Coronary artery (tissue), 2 donors: Measurements from ENCODE around the gene CWC27.
"Not testable (repeated sequence)": the region's sequence is repeated elsewhere in the genome, so short reads cannot be mapped to it uniquely, and the experiment has no call there.

Experiments used
- DNase-seq: peaks from one replicate; pipeline ENCODE4 v3.0.0-alpha.2; 2017; ENCODE audit warnings: low spot score
- H3K27ac ChIP-seq, 2 donors: fragments of 200-600 bp; sonication (generic); one replicate each; pipeline ENCODE4 v1.5.1; 2016 to 2019
- H3K4me3 ChIP-seq: fragments of 200-600 bp; sonication (generic); 2 replicates; pipeline ENCODE4 v1.5.1; 2016; ENCODE audit warnings: mild to moderate bottlenecking, moderate library complexity
- TF ChIP-seq, protein P1 (sequence below): fragments of 200-600 bp; sonication (generic); IDR thresholded peaks from one replicate; pipeline ENCODE4 v1.5.1; 2019; ENCODE audit warnings: antibody characterized with exemption

The CWC27 gene

DNA sequence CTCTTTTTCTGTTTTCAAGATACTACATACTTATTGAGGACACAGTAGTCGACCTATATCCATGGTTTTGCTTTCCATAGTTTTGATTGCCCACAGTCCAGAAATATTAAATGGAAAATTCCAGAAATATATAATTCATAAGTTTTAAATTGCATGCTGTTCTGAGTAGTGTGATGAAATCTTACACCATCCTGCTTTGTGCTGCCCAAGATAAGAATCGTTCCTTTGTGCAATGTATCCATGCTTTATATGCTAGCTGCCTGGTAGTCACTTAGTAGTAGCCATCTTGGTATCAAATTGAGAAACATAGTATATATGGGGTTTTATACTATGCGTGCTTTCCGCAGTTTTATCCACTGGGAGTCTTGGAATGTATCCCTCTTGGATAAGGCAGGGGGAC, 59.0 kb downstream of the CWC27 start:
- Histone ChIP-seq H3K27ac (no peak overlapping the region), H3K4me3 (no peak overlapping the region)
- TF ChIP-seq, protein P1, sequence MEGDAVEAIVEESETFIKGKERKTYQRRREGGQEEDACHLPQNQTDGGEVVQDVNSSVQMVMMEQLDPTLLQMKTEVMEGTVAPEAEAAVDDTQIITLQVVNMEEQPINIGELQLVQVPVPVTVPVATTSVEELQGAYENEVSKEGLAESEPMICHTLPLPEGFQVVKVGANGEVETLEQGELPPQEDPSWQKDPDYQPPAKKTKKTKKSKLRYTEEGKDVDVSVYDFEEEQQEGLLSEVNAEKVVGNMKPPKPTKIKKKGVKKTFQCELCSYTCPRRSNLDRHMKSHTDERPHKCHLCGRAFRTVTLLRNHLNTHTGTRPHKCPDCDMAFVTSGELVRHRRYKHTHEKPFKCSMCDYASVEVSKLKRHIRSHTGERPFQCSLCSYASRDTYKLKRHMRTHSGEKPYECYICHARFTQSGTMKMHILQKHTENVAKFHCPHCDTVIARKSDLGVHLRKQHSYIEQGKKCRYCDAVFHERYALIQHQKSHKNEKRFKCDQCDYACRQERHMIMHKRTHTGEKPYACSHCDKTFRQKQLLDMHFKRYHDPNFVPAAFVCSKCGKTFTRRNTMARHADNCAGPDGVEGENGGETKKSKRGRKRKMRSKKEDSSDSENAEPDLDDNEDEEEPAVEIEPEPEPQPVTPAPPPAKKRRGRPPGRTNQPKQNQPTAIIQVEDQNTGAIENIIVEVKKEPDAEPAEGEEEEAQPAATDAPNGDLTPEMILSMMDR: no peak
- no peak for DNase-seq

DNA sequence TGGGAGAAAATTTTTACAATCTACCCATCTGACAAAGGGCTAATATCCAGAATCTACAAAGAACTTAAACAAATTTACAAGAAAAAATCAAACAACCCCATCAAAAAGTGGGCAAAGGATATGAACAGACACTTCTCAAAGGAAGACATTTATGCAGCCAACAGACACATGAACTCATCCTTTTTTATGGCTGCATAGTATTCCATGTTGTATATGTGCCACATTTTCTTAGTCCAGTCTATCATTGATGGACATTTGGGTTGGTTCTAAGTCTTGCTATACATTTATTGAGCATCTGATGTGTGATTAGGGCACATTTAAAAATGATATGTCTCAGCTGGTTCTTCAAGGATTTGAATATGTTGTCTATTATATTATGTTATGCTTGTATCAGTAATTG, 61.9 kb downstream of the CWC27 start:
- not testable (repeated sequence) for H3K27ac ChIP-seq, DNase-seq

DNA sequence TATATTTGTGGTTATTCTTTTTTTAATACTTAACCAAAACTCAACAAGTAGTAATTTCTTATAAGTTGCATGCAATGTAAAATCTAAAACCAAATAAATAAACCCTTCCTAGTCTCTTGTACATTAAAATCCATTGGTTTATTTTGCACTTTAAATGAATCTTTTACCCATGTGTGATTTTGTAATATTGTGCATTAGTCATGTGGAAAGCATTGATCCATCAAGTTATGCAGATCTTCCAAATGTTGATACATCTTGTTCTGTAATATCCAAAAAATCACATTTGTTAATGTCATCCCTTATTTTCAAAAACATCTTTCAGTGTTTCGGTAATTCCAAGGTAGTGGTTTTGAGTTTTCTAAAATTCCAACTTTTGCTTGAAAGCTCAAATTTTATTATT, 63.3 kb downstream of the CWC27 start:
- Histone ChIP-seq H3K4me3 (no peak overlapping the region), H3K27ac (no peak overlapping the region)
- DNase-seq: no peak
- TF ChIP-seq, protein P1: no peak

More for the DNA sequence above, 61.9 kb downstream of the CWC27 start:
- H3K4me3 ChIP-seq: not testable (repeated sequence)

DNA sequence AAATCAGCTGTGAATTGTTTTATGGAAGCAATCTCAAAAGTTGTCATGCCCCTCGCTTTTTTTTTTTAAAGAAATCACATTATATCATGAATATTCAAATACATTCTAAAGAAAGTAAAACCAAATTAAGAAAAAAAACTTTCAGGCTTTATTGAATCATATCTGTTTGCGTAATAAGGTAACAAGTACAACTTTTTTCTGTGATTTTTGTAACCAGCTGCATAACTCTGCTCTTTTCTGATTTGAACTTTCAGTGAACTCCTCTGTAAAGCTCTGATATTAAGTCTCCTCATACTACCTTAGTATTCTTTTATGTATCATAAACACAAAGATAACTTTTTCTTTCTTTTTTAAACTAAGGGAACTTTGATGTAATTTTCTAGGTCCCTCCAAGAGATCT, 65.3 kb downstream of the CWC27 start:
- DNase-seq: no peak
- Histone ChIP-seq H3K27ac (no peak overlapping the region), H3K4me3 (no peak overlapping the region)
- TF ChIP-seq, protein P1: no peak

DNA sequence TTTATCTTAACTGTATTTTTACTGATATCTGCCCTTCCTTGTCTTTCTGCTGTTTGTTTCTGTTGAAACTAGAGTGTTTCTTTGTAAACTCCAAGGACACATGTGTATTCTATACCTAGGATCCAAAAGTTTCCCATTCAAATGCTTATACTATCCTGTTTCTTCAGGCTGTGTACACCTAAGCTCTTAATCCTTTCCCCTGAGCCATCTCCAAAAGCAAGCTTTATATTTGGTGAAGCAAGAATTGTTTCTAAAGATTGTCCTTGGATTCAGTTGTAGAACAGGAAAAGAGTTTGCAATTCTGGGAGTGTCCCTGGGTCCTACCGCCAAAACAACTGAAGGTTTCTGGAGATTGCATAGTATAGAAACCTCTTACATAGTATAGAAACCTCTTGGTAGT, 65.9 kb downstream of the CWC27 start:
- Histone ChIP-seq H3K4me3 (no peak overlapping the region), H3K27ac (no peak overlapping the region)
- TF ChIP-seq, protein P1: no peak
- DNase-seq: no peak

DNA sequence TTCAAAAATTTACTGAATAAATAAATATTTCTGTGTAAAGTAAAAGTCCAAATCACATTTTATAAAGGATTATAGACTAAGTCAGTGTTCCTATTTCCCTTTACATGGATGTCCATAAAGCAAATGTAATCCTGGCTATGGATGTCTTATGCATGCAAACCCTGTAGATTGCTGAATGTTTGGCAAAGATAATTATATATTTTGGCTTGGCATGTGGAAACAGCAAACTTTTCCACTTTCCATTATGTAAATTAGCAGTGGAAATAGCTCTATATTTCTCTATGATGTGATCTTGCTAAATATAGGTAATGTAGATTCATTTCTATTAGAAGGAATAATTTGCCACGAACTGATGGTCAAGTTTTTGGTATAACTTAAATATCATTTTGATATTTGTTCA, 66.5 kb downstream of the CWC27 start:
- DNase-seq: no peak
- H3K27ac ChIP-seq: no peak overlapping the region
- TF ChIP-seq, protein P1: no peak

DNA sequence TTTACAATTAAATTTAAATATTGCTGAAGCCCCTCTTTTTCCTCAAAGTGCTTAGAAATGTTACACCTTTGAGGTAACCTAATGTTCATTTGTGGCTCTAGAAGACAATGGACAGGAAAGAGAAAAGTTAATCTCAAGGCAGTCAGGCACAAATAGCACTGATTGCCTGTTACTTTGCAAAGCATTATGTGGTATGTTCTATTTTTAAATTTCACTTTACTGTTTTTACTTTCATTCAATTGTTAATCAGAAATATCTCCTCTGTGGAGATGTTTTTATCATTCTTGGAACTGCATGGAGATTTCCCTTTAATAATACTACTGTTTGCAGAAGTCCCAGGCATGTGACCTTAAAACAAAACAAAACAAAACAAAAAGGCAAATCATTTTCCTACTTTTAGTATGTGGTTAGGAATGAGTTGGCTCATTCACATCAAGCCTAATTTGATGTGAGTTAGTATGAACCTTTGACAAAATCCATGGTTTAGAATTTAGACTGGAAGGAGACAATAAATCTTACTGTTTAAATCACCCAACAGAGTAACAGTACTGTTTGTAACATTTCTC, 67.5 kb downstream of the CWC27 start:
- TF ChIP-seq, protein P1: no peak
- no peak for DNase-seq
- Histone ChIP-seq H3K27ac (no peak overlapping the region), H3K4me3 (no peak overlapping the region)

More for the DNA sequence above, 66.5 kb downstream of the CWC27 start:
- no peak overlapping the region for H3K4me3 ChIP-seq

DNA sequence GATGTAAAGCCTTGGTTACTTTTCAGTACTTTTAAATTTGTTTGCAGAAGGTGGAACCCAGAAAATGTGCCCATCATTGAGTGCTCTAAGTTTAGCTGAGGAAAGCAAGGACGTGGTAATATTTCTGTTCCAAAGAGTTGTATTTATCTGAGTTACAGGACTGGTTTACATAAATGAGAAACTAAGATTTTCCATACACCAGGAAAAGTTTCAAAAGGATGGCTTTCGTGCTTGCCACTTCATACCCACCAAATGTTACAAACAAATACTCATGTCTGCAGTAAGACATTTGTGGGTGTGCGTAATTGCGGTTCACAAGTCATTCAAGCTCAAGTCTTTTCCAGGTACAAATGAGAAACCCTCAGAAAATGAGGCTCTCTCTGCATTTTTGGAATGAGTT, 68.1 kb downstream of the CWC27 start:
- H3K27ac ChIP-seq: no peak overlapping the region
- TF ChIP-seq, protein P1: no peak
- DNase-seq: no peak
- H3K4me3 ChIP-seq: no peak overlapping the region
